ENCODE data around the gene P4HA2.

Gene P4HA2

DNA sequence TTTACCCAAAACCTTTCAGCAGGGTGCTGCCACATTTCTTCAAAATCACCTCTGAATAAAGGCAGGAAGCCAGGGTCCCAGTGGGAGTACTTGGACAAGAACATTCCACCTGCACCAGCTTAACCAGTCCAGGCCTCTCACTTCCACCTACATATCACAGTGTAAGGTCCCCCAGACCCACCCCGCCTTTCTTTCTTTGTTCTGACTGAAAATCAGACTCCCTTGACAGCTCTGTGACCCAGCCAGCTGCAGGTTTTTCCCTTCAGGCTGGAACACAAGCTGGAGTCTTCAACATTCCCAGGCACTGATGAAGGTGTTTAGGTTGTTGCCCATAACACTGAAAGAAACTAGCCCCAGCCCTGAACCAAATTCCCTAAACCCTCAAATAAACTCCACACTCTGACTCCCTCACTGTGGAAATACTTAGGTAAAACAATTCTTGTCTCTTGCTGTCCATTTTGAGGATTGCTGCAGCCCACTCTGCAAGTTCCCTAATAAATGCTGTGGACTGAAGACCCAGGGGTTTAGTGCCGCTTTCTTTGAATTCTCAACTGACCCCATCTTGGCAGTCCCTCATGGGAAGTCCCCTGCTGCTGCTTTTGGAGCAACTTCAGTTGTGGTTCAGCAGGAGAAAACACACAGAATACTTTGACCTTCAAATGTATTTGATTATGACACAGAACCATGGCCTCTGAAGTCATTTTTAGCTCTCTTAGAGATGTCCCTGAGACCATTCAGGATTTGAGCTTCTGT is 24.8 kb downstream of the P4HA2 start:
- no peak for DNase-seq (ENCODE audit: low read depth)
- H3K4me3 ChIP-seq (replicated peaks; ENCODE audit: low read depth, low read length) = no peak overlapping the region
- TF ChIP-seq, protein P1, sequence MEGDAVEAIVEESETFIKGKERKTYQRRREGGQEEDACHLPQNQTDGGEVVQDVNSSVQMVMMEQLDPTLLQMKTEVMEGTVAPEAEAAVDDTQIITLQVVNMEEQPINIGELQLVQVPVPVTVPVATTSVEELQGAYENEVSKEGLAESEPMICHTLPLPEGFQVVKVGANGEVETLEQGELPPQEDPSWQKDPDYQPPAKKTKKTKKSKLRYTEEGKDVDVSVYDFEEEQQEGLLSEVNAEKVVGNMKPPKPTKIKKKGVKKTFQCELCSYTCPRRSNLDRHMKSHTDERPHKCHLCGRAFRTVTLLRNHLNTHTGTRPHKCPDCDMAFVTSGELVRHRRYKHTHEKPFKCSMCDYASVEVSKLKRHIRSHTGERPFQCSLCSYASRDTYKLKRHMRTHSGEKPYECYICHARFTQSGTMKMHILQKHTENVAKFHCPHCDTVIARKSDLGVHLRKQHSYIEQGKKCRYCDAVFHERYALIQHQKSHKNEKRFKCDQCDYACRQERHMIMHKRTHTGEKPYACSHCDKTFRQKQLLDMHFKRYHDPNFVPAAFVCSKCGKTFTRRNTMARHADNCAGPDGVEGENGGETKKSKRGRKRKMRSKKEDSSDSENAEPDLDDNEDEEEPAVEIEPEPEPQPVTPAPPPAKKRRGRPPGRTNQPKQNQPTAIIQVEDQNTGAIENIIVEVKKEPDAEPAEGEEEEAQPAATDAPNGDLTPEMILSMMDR (IDR thresholded peaks at IDR 0.05; ENCODE audit: low read length, missing control alignments) = no peak

DNA sequence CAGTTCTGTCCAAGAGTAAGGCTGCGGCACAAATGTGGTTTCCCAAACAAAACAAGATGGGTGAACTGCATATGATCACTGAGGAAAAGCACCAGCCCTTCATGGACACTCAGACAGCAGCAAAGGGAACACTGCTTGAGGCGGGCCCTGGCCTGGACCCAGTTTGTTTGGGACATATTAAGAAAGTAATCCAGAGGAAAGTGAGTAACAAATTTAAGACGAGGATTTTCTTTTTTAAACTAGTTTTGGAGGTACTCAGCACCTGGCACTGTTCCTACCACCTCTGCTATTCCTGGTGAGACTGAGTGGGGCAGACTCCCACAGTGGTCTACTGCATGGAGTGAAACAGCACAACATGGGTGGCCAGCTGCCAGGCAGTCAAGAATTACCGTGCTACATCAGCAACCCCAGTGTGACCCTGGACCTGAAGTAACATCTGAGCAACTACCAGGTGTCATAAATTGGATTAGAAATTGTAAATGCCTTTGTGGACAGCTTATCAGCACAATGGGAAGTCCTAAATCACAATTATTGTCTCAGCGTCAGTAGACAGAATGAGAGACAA is 28.5 kb downstream of the P4HA2 start:
- TF ChIP-seq, protein P1 (IDR thresholded peaks at IDR 0.05; ENCODE audit: low read length, missing control alignments) = no peak
- no peak overlapping the region for H3K4me3 ChIP-seq (replicated peaks; ENCODE audit: low read depth, low read length)
- no peak for DNase-seq (ENCODE audit: low read depth)

DNA sequence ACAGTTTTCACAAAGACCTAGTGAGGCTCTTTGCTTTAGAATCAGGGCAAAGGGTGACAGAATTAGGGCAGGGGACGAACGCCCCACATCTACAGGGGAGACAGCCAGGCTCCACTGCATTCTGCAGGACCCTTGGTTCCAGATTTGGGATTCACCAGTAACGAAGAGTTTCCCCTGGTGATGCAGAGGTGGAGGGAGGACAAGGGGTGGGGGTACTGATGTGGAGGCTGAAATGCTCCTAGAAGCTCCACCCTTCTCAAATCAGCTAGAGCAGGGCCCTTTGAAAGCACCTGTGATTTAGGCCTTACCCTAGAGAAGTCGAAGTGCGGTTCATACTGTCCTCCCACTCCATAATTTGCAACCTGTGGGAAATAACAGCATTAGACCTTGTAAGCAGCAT is 29.1 kb downstream of the P4HA2 start:
- TF ChIP-seq, protein P1 (IDR thresholded peaks at IDR 0.05; ENCODE audit: low read length, missing control alignments) = no peak
- no peak for DNase-seq (ENCODE audit: low read depth)
- no peak overlapping the region for H3K4me3 ChIP-seq (replicated peaks; ENCODE audit: low read depth, low read length)

DNA sequence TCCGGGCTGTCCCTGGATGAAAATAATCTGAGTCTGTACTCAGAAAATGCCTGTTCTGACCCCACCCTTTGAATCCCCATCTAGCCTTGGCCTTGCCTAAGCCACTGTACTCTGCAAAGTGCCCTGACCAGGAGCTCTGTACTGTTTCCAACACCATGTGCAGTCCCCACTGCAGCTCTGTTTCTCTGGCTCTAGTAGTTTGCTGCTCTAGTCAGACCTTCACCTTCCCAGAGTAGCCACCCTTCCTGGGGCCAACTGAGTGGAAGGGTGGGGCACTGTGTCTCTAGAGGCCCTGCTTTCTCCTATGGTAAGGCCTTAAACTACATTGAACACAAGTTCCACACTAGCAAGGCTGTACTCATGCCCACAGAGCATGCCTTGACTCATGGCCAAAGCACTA is 31.9 kb downstream of the P4HA2 start:
- TF ChIP-seq, protein P1 (IDR thresholded peaks at IDR 0.05; ENCODE audit: low read length, missing control alignments) = no peak
- no peak for DNase-seq (ENCODE audit: low read depth)
- H3K4me3 ChIP-seq (replicated peaks; ENCODE audit: low read depth, low read length) = no peak overlapping the region

DNA sequence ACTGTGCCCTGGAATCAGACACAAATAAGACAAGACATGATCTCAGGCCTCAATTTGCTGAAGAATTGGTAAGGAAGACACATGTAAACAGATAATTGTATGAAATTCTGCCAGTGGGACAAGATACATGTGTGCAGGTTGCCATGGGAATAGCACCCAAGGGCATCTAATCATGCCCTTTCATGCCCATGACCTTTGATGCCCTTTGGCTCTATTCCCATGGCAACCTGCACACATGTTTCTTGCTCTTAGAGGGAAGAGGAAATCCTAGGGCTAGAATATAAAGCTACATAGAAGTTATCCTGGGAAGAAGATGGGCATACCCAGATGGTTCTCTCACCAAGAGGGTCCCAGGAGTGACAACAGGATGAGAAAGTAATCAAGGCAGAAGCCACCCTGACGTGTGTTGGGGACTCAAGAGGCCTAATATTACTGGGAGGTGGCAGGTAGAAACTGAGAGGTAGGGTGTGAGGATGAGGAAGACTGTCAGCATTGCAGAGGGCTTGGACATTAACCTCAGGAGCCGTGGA is 34.4 kb downstream of the P4HA2 start:
- DNase-seq (ENCODE audit: low read depth) = no peak
- TF ChIP-seq, protein P1 (IDR thresholded peaks at IDR 0.05; ENCODE audit: low read length, missing control alignments) = no peak

DNA sequence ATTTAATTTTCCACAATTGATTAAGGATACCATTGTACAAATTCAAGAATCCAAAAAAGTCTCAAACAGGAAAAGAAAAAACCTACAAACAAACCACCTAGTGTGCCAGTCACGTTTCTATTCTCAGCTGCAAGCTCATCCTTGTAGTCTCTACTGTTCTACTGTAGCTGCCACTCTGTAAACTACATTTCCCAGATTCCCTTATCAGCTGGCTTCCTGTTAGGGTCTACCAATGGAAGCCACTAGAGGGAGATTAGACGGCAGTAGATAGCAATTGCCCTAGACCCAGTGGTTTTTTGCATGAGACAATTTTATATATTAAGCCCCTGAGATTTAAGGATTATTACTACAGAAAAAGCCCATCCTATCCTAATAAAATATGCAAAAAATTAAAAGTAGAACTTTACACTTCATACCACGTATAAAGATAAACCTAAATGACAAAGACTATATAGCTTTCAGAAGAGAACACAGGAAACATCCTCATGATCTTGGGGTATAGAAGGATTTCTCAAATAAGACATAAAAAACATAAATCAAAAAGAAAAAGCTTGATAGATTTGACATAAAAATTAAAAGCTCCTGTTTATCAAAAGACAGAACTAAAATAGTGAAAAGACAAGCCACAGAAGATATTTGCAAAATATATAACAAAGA is 37.4 kb downstream of the P4HA2 start:
- no peak overlapping the region for H3K4me3 ChIP-seq (replicated peaks; ENCODE audit: low read depth, low read length)
- TF ChIP-seq, protein P1 (IDR thresholded peaks at IDR 0.05; ENCODE audit: low read length, missing control alignments) = peak; percentile 95
- peak; percentile 81 for DNase-seq (ENCODE audit: low read depth)

More for the DNA sequence above, 34.4 kb downstream of the P4HA2 start:
- no peak overlapping the region for H3K4me3 ChIP-seq (replicated peaks; ENCODE audit: low read depth, low read length)
